ENCODE data around the gene NPBWR2.

NPBWR2 gene

GRCh38 chr20:64106981-64107735 lies at the start of gene NPBWR2:
NPBWR2 (minus strand) TSS chr20:64107565; CDS start chr20:64106831, 734 bp downstream.
- in situ Hi-C loops (cut with MboI; ENCODE audit: low sequenced_read_pairs), result no loop called here

- in situ Hi-C loops (cut with MboI; ENCODE audit: low sequenced_read_pairs), result no loop called here
Measured at GRCh38 chr20:64156136-64156885, 48.9 kb upstream of the NPBWR2 start.

- in situ Hi-C loops (cut with MboI; ENCODE audit: low sequenced_read_pairs), result no loop called here
Measured at GRCh38 chr20:64155258-64156135, 48.1 kb upstream of the NPBWR2 start.

GRCh38 chr20:64154590-64155257 lies 47.4 kb upstream of the NPBWR2 start:
- in situ Hi-C loops (cut with MboI; ENCODE audit: low sequenced_read_pairs), result no loop called here

- in situ Hi-C loops (cut with MboI; ENCODE audit: low sequenced_read_pairs), result no loop called here
Measured at GRCh38 chr20:64153861-64154589, 46.7 kb upstream of the NPBWR2 start.

- in situ Hi-C loops (cut with MboI; ENCODE audit: low sequenced_read_pairs), result no loop called here
Measured at GRCh38 chr20:64153410-64153809, 46.0 kb upstream of the NPBWR2 start.

GRCh38 chr20:64152906-64153305 lies 45.5 kb upstream of the NPBWR2 start:
- in situ Hi-C loops (cut with MboI; ENCODE audit: low sequenced_read_pairs), result no loop called here

- in situ Hi-C loops (cut with MboI; ENCODE audit: low sequenced_read_pairs), result no loop called here
Measured at GRCh38 chr20:64151633-64152530, 44.5 kb upstream of the NPBWR2 start.

GRCh38 chr20:64150756-64151632 lies 43.6 kb upstream of the NPBWR2 start:
- in situ Hi-C loops (cut with MboI; ENCODE audit: low sequenced_read_pairs), result no loop called here

- in situ Hi-C loops (cut with MboI; ENCODE audit: low sequenced_read_pairs), result no loop called here
Measured at GRCh38 chr20:64149809-64150560, 42.6 kb upstream of the NPBWR2 start.

- in situ Hi-C loops (cut with MboI; ENCODE audit: low sequenced_read_pairs), result no loop called here
Measured at GRCh38 chr20:64149141-64149540, 41.8 kb upstream of the NPBWR2 start.

- in situ Hi-C loops (cut with MboI; ENCODE audit: low sequenced_read_pairs), result no loop called here
Measured at GRCh38 chr20:64148581-64148980, 41.2 kb upstream of the NPBWR2 start.

- in situ Hi-C loops (cut with MboI; ENCODE audit: low sequenced_read_pairs), result no loop called here
Measured at GRCh38 chr20:64146936-64147477, 39.6 kb upstream of the NPBWR2 start.

- in situ Hi-C loops (cut with MboI; ENCODE audit: low sequenced_read_pairs), result no loop called here
Measured at GRCh38 chr20:64146301-64146935, 39.1 kb upstream of the NPBWR2 start.

GRCh38 chr20:64145458-64146300 lies 38.3 kb upstream of the NPBWR2 start:
- in situ Hi-C loops (cut with MboI; ENCODE audit: low sequenced_read_pairs), result no loop called here

All from hTERT RPE-1 (cell line).